Uterus (tissue), 2 donors: ENCODE data around the gene MRPS31.

ENCODE experiments used
- CTCF ChIP-seq, 4 experiments: fragments of 200-600 bp in 2 of 4; fragments of 450-650 bp in 2 of 4; sonication (generic) in 2 of 4; IDR thresholded peaks; one replicate each; pipeline ENCODE4 v1.5.1; 2016 to 2019; ENCODE audit warnings: antibody characterized with exemption in 4 of 4, mild to moderate bottlenecking in 2 of 4, moderate library complexity in 1 of 4
- POLR2A ChIP-seq, 2 donors: fragments of 450-650 bp; IDR thresholded peaks; one replicate each; pipeline ENCODE4 v1.6.1; 2016; ENCODE audit warnings: antibody characterized with exemption in 2 of 2, mild to moderate bottlenecking in 1 of 2, moderate library complexity in 1 of 2

GRCh38 chr13:40796649-40797048 is 25.7 kb upstream of the MRPS31 start:
- TF ChIP-seq POLR2A (IDR thresholded peaks at IDR 0.05) (no peak), CTCF (IDR thresholded peaks at IDR 0.05) (no peak)
